ENCODE measurements around the gene BMPER. TPM values are rescaled to one million over a fixed set of nuclear protein-coding genes. Genes with fewer than 3 reads are reported as not detected.
A peak's percentile ranks its signal among the peaks of the same experiment; 100 is the strongest.

BMPER gene
- total and polyA plus RNA-seq, 8 donors = 7.4 to 47.7 (median 39.6) TPM

GRCh38 chr7:33919449-33919848 lies 14.1 kb downstream of the BMPER start:
- Histone ChIP-seq H3K4me1 (no peaks in the 10 kb centered on the region), H3K36me3 (no peaks in the 10 kb centered on the region), H3K4me3 (no peak overlapping the region), H3K27ac (no peak overlapping the region), H3K27me3 (no peaks in the 10 kb centered on the region), H3K9me3 (no peaks in the 10 kb centered on the region)
- ATAC-seq (no peak), DNase-seq (no peak)
- intact Hi-C loops (cut with DNase I) = no loop called here
- TF ChIP-seq CTCF (IDR thresholded peaks at IDR 0.05) = no peak

GRCh38 chr7:33921216-33921938 lies 16.0 kb downstream of the BMPER start:
- intact Hi-C loops (cut with DNase I) = no loop called here
- ATAC-seq (no peak), DNase-seq (peak in 1 of 4 donors; percentile 68)
- Histone ChIP-seq H3K9me3 (no peaks in the 10 kb centered on the region), H3K27me3 (no peaks in the 10 kb centered on the region), H3K27ac (no peak overlapping the region), H3K36me3 (no peaks in the 10 kb centered on the region), H3K4me3 (no peak overlapping the region), H3K4me1 (no peaks in the 10 kb centered on the region)
- TF ChIP-seq CTCF (IDR thresholded peaks at IDR 0.05) = no peak

GRCh38 chr7:33922820-33923219 lies 17.5 kb downstream of the BMPER start:
- ATAC-seq (no peak), DNase-seq (no peak)
- no peaks in the 10 kb centered on the region for H3K9me3 ChIP-seq
- H3K36me3 ChIP-seq = no peaks in the 10 kb centered on the region
- H3K4me1 ChIP-seq = no peaks in the 10 kb centered on the region
- no peaks in the 10 kb centered on the region for H3K27me3 ChIP-seq
- no peak overlapping the region for H3K4me3 ChIP-seq
- intact Hi-C loops (cut with DNase I) = no loop called here
- no peak for TF ChIP-seq CTCF (IDR thresholded peaks at IDR 0.05)
- H3K27ac ChIP-seq = no peak overlapping the region

- ATAC-seq (no peak), DNase-seq (no peak)
- H3K27ac ChIP-seq = no peak overlapping the region
- intact Hi-C loops (cut with DNase I) = no loop called here
- no peak overlapping the region for H3K4me3 ChIP-seq
- no peak for TF ChIP-seq CTCF (IDR thresholded peaks at IDR 0.05)
- no peaks in the 10 kb centered on the region for H3K9me3 ChIP-seq
- no peaks in the 10 kb centered on the region for H3K27me3 ChIP-seq
- no peaks in the 10 kb centered on the region for H3K4me1 ChIP-seq
- H3K36me3 ChIP-seq = no peaks in the 10 kb centered on the region
Observed at GRCh38 chr7:33923440-33924229, 18.3 kb downstream of the BMPER start.

GRCh38 chr7:33926535-33926934 lies 21.2 kb downstream of the BMPER start:
- no peak for TF ChIP-seq CTCF (IDR thresholded peaks at IDR 0.05)
- DNase-seq = no peak
- Histone ChIP-seq H3K4me3 (no peak overlapping the region), H3K9me3 (no peaks in the 10 kb centered on the region), H3K36me3 (no peaks in the 10 kb centered on the region), H3K27ac (no peak overlapping the region), H3K27me3 (no peaks in the 10 kb centered on the region), H3K4me1 (no peaks in the 10 kb centered on the region)
- peak; percentile 22 for ATAC-seq
- intact Hi-C loops (cut with DNase I) = no loop called here

Measured in left lung (tissue), 10 donors.